ENCODE results near the gene ERGIC1. TPM values are rescaled to one million over a fixed set of nuclear protein-coding genes. Genes with fewer than 3 reads are reported as not detected.

ERGIC1 gene
- total and polyA plus RNA-seq, 4 experiments from 2014 or later: 10.6 to 51.0 (median 32.3) TPM

GRCh38 chr5:172801179-172801671, 32.8 kb upstream of the ERGIC1 start:
- Mint-ChIP-seq H3K4me3 (no peak overlapping the region), H3K27me3 (no peaks in the 10 kb centered on the region), H3K27ac (peak overlapping the region in 1 of 7 donors; percentile 59), H3K4me1 (peaks cover 0 to 5% (median 3%) of the 10 kb centered on the region in 4 donors), H3K36me3 (no peaks in the 10 kb centered on the region), H3K9me3 (no peaks in the 10 kb centered on the region)
- H3K4me3 ChIP-seq (ENCODE audit: low read length in 2 of 2): no peak overlapping the region
- ChIA-PET CTCF (ENCODE audit: partially characterized antibody) (interaction anchor here (1.1 to 1.4 kb wide), 3 partner anchors 13 to 86 kb away, joined by 3 read pairs; no protein-coding TSS in a partner anchor), POLR2A (ENCODE audit: partially characterized antibody) (no interaction called here)
- no peak overlapping the region for H3K27ac ChIP-seq (ENCODE audit: low read depth, low read length)
- no peaks in the 10 kb centered on the region for H3K36me3 ChIP-seq (ENCODE audit: insufficient read depth, low read length)
- intact Hi-C loops (cut with micrococcal nuclease): no loop called here
- H3K27me3 ChIP-seq (ENCODE audit: insufficient read depth, low read length): no peaks in the 10 kb centered on the region
- DNase-seq: no peak
- H3K4me1 ChIP-seq (ENCODE audit: insufficient read depth, low read length): no peaks in the 10 kb centered on the region
- no peaks in the 10 kb centered on the region for H3K9me3 ChIP-seq (ENCODE audit: control insufficient read depth in 1 of 2, low read length in 2 of 2)

GRCh38 chr5:172802112-172802511, 31.9 kb upstream of the ERGIC1 start:
- ChIA-PET CTCF (ENCODE audit: partially characterized antibody) (interaction anchor here (2.1 kb wide), 1 partner anchor 29 kb away, joined by 8 read pairs; no protein-coding TSS in a partner anchor), POLR2A (ENCODE audit: partially characterized antibody) (no interaction called here)
- DNase-seq: no peak
- H3K4me3 ChIP-seq (ENCODE audit: low read length in 2 of 2): no peak overlapping the region
- H3K27me3 ChIP-seq (ENCODE audit: insufficient read depth, low read length): no peaks in the 10 kb centered on the region
- H3K36me3 ChIP-seq (ENCODE audit: insufficient read depth, low read length): no peaks in the 10 kb centered on the region
- no peak overlapping the region for H3K4me3 Mint-ChIP-seq
- H3K27ac ChIP-seq (ENCODE audit: low read depth, low read length): no peak overlapping the region
- H3K36me3 Mint-ChIP-seq: no peaks in the 10 kb centered on the region
- peaks cover 5 to 9% (median 7%) of the 10 kb centered on the region in 4 donors for H3K4me1 Mint-ChIP-seq
- H3K9me3 ChIP-seq (ENCODE audit: control insufficient read depth in 1 of 2, low read length in 2 of 2): no peaks in the 10 kb centered on the region
- H3K9me3 Mint-ChIP-seq: no peaks in the 10 kb centered on the region
- no peaks in the 10 kb centered on the region for H3K27me3 Mint-ChIP-seq
- H3K4me1 ChIP-seq (ENCODE audit: insufficient read depth, low read length): peaks cover 4% of the 10 kb centered on the region
- intact Hi-C loops (cut with micrococcal nuclease): no loop called here
- peak overlapping the region in 3 of 7 donors; percentile 20 to 44 (median 26) for H3K27ac Mint-ChIP-seq

DNA sequence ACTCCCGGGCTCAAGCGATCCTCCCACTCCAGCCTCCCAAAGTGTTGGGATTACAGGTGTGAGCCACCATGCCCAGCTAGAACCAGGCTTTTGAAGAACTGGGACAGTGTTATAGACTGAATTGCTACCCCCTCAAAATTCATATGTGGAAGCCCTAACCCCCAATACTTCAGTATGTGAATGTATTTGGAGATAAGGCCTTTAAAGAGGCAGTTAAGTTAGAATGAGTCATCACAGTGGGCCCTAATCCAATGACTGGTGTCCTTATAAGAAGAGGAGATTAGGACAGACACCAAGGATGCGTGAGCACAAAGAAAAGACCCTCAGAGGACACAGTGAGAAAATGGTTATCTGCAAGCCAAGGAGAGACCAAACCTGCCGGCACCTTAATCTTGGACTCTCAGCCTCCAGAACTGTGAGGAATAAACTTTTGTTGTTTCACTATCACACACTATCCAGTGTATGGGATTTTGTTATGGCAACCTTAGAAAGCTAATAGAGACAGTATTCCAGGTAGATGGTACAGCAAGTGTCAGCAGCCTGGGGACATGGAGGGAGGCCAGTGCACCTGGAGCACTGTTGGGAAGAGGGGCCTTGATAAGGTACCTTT, 31.4 kb upstream of the ERGIC1 start:
- Histone ChIP-seq H3K27me3 (ENCODE audit: insufficient read depth, low read length) (no peaks in the 10 kb centered on the region), H3K4me3 (ENCODE audit: low read length in 2 of 2) (no peak overlapping the region), H3K36me3 (ENCODE audit: insufficient read depth, low read length) (no peaks in the 10 kb centered on the region), H3K9me3 (ENCODE audit: control insufficient read depth in 1 of 2, low read length in 2 of 2) (no peaks in the 10 kb centered on the region), H3K27ac (ENCODE audit: low read depth, low read length) (no peak overlapping the region), H3K4me1 (ENCODE audit: insufficient read depth, low read length) (peaks cover 9% of the 10 kb centered on the region)
- Mint-ChIP-seq H3K4me3 (no peak overlapping the region), H3K27ac (peak overlapping the region in 3 of 7 donors; percentile 41 to 75 (median 44)), H3K36me3 (no peaks in the 10 kb centered on the region), H3K9me3 (no peaks in the 10 kb centered on the region), H3K27me3 (no peaks in the 10 kb centered on the region), H3K4me1 (peaks cover 11 to 14% (median 11%) of the 10 kb centered on the region in 4 donors)
- ChIA-PET CTCF (ENCODE audit: partially characterized antibody) (interaction anchor here (2.1 kb wide), 1 partner anchor 30 kb away, joined by 8 read pairs; no protein-coding TSS in a partner anchor), POLR2A (ENCODE audit: partially characterized antibody) (interaction anchor here (0.5 to 4.3 kb wide), 2 partner anchors 29 to 31 kb away, joined by 4 to 26 read pairs; partner anchors contain the start of gene DUSP1)
- no peak for DNase-seq
- intact Hi-C loops (cut with micrococcal nuclease): no loop called here

DNA sequence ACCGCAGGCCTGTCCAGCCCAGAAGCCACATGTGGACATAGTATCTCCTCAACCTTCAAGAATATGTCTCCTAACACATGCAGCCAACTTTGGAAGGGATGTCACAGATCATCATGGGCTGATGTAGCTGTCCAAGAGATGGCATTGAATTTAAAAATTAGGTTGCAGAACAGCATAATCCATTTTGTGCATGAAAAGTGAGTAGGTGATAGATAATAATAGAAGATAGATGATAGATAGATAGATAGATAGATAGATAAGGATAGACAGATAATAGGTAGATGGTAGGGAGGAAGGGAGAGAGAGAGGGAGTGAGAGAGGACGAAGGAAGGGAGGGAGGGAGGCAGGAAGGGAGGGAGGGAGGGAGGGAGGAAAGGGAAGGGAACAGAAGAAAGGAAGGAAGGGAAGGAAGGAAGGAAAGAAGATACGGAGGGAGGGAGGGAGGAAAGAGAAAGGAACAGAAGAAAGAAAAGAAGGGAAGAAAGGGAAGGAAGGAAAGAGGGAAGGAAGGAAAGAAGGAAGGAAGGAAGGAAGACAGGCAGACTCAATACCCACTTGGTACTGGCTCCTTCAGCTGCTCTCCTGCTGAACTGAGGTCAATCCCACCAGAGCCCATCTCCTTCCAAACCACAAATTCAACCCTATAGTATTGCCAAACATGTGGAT, 28.9 kb upstream of the ERGIC1 start:
- Histone ChIP-seq H3K36me3 (ENCODE audit: insufficient read depth, low read length) (no peaks in the 10 kb centered on the region), H3K4me1 (ENCODE audit: insufficient read depth, low read length) (peaks cover 11% of the 10 kb centered on the region), H3K27ac (ENCODE audit: low read depth, low read length) (no peak overlapping the region), H3K27me3 (ENCODE audit: insufficient read depth, low read length) (no peaks in the 10 kb centered on the region), H3K4me3 (ENCODE audit: low read length in 2 of 2) (no peak overlapping the region), H3K9me3 (ENCODE audit: control insufficient read depth in 1 of 2, low read length in 2 of 2) (no peaks in the 10 kb centered on the region)
- H3K27me3 Mint-ChIP-seq: peaks cover 0 to 1% of the 10 kb centered on the region in 2 donors
- intact Hi-C loops (cut with micrococcal nuclease): no loop called here
- peaks cover 0 to 2% (median 0%) of the 10 kb centered on the region in 8 donors for H3K9me3 Mint-ChIP-seq
- no peak for DNase-seq
- CTCF ChIA-PET (ENCODE audit: partially characterized antibody): interaction anchor here (1.0 to 1.4 kb wide), 3 partner anchors 33 to 128 kb away, joined by 3 to 4 read pairs (median 3); partner anchors contain the start of gene DUSP1
- no peaks in the 10 kb centered on the region for H3K36me3 Mint-ChIP-seq
- peak overlapping the region in 6 of 7 donors; percentile 36 to 82 (median 60) for H3K27ac Mint-ChIP-seq
- H3K4me3 Mint-ChIP-seq: peak overlapping the region in 1 of 8 donors; percentile 5
- H3K4me1 Mint-ChIP-seq: peaks cover 9 to 16% (median 14%) of the 10 kb centered on the region in 4 donors
- POLR2A ChIA-PET (ENCODE audit: partially characterized antibody): interaction anchor here (4.3 kb wide), 1 partner anchor 34 kb away, joined by 26 read pairs; the partner anchor contains the start of gene DUSP1

GRCh38 chr5:172805736-172806255, 28.3 kb upstream of the ERGIC1 start:
- Histone ChIP-seq H3K9me3 (ENCODE audit: control insufficient read depth in 1 of 2, low read length in 2 of 2) (no peaks in the 10 kb centered on the region), H3K4me3 (ENCODE audit: low read length in 2 of 2) (no peak overlapping the region), H3K27me3 (ENCODE audit: insufficient read depth, low read length) (no peaks in the 10 kb centered on the region), H3K4me1 (ENCODE audit: insufficient read depth, low read length) (peaks cover 11% of the 10 kb centered on the region), H3K27ac (ENCODE audit: low read depth, low read length) (no peak overlapping the region), H3K36me3 (ENCODE audit: insufficient read depth, low read length) (no peaks in the 10 kb centered on the region)
- intact Hi-C loops (cut with micrococcal nuclease): no loop called here
- Mint-ChIP-seq H3K27me3 (peaks cover 0 to 1% of the 10 kb centered on the region in 2 donors), H3K4me1 (peaks cover 9 to 16% (median 14%) of the 10 kb centered on the region in 4 donors), H3K36me3 (no peaks in the 10 kb centered on the region), H3K27ac (peak overlapping the region; percentile 55 to 92 (median 88)), H3K9me3 (peaks cover 0 to 2% (median 0%) of the 10 kb centered on the region in 8 donors), H3K4me3 (no peak overlapping the region)
- ChIA-PET CTCF (ENCODE audit: partially characterized antibody) (interaction anchor here (1.0 to 1.3 kb wide), 2 partner anchors 34 to 35 kb away, joined by 3 to 4 read pairs; partner anchors contain the start of gene DUSP1), POLR2A (ENCODE audit: partially characterized antibody) (interaction anchor here (4.3 kb wide), 1 partner anchor 34 kb away, joined by 26 read pairs; the partner anchor contains the start of gene DUSP1)
- DNase-seq: no peak

- Histone ChIP-seq H3K27ac (ENCODE audit: low read depth, low read length) (peak overlapping the region; percentile 52), H3K27me3 (ENCODE audit: insufficient read depth, low read length) (no peaks in the 10 kb centered on the region), H3K9me3 (ENCODE audit: control insufficient read depth in 1 of 2, low read length in 2 of 2) (no peaks in the 10 kb centered on the region), H3K36me3 (ENCODE audit: insufficient read depth, low read length) (no peaks in the 10 kb centered on the region), H3K4me1 (ENCODE audit: insufficient read depth, low read length) (peaks cover 11% of the 10 kb centered on the region), H3K4me3 (ENCODE audit: low read length in 2 of 2) (peak overlapping the region in 1 of 2 donors; percentile 21)
- H3K27ac Mint-ChIP-seq: peak overlapping the region; percentile 79 to 98 (median 95)
- intact Hi-C loops (cut with micrococcal nuclease): loop anchor here (1.0 kb wide), 3 partner anchors 30 to 42 kb away; no protein-coding TSS in a partner anchor
- ChIA-PET POLR2A (ENCODE audit: partially characterized antibody) (interaction anchor here (0.6 to 2.1 kb wide), 10 partner anchors 9 to 152 kb away, joined by 3 to 60 read pairs (median 5); partner anchors contain the start of genes DUSP1 and RPL26L1), CTCF (ENCODE audit: partially characterized antibody) (interaction anchor here (0.6 to 1.9 kb wide), 7 partner anchors 23 to 632 kb away, joined by 3 to 13 read pairs (median 5); partner anchors contain the start of gene DUSP1)
- no peaks in the 10 kb centered on the region for H3K36me3 Mint-ChIP-seq
- peak; percentile 72 to 88 (median 78) for DNase-seq
- H3K4me3 Mint-ChIP-seq: peak overlapping the region; percentile 75 to 91 (median 82)
- H3K4me1 Mint-ChIP-seq: peaks cover 9 to 16% (median 14%) of the 10 kb centered on the region in 4 donors
- peaks cover 0 to 2% (median 0%) of the 10 kb centered on the region in 8 donors for H3K9me3 Mint-ChIP-seq
- peaks cover 0 to 1% of the 10 kb centered on the region in 2 donors for H3K27me3 Mint-ChIP-seq
These were observed 27.0 kb upstream of the ERGIC1 start for GRCh38 chr5:172806897-172807672.

Data from CD4-positive, alpha-beta memory T cell (primary cell).